SH-SY5Y (cell line): ENCODE results near the gene TMPRSS7.

Experiments
- GATA2 ChIP-seq: IDR thresholded peaks from 2 replicates; pipeline ENCODE4 v1.6.1; 2011; ENCODE audit warnings: mild to moderate bottlenecking, low read depth, low read length
- GATA3 ChIP-seq: IDR thresholded peaks from 2 replicates; pipeline ENCODE4 v1.6.1; 2011; ENCODE audit warnings: low read depth, mild to moderate bottlenecking, low read length, moderate library complexity

DNA sequence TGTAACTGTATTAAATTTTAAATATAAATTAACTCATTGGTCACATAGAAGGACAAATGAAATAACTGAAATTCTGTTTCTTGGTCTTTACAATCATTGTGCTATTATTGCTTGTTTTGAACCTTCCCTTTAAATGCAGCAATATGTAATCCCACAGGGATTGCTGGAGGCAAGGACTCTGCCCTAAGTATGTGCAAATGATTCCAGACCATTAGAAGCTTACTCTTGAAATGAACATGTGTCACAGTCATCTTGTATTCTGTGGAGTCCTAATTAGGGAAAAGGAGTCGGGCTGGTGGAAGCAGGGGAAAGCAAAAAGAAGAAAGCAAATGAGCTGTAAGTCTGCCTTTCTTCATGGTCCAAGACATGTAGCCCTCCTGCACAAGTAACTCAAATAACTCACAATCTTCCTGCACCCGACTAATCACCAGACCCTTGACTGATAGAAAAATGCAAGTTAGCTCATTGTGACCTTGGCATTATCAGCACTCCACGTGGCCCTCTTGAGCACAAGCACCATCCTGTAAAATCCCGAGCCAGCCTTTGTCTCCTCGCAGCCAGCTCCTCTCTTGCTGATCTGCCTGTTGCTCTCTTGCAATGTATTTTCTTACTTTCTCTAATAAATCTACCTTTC, 2.3 kb upstream of the TMPRSS7 start:
- TF ChIP-seq GATA3 (no peak), GATA2 (no peak)
